Measurements from ENCODE around the gene FAM13C.
A peak's percentile ranks its signal among the peaks of the same experiment; 100 is the strongest.

FAM13C gene

DNA sequence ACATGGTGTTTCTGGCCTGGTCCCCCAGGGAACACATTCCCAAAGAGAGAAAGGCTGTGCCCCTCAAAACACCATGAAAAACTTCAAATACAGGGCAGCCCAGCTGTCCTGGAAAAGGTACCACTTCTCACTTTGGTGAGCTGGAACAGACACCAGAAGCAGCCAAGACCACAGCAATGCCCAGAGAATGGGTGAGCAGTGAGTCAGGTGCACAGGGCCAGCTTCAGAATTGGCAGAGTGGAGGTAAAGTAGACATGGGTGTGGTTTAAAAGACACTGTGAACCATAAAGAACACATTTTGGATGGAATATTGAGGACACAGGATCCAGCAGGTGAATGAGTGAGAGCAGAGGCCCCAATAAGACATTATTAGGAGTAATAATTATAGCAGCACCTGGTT lies 51.3 kb downstream of the FAM13C start:
- H3K27ac ChIP-seq: peak overlapping the region; percentile 62 to 64
- TF ChIP-seq, protein P1, sequence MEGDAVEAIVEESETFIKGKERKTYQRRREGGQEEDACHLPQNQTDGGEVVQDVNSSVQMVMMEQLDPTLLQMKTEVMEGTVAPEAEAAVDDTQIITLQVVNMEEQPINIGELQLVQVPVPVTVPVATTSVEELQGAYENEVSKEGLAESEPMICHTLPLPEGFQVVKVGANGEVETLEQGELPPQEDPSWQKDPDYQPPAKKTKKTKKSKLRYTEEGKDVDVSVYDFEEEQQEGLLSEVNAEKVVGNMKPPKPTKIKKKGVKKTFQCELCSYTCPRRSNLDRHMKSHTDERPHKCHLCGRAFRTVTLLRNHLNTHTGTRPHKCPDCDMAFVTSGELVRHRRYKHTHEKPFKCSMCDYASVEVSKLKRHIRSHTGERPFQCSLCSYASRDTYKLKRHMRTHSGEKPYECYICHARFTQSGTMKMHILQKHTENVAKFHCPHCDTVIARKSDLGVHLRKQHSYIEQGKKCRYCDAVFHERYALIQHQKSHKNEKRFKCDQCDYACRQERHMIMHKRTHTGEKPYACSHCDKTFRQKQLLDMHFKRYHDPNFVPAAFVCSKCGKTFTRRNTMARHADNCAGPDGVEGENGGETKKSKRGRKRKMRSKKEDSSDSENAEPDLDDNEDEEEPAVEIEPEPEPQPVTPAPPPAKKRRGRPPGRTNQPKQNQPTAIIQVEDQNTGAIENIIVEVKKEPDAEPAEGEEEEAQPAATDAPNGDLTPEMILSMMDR (IDR thresholded peaks at IDR 0.05): no peak
- intact Hi-C loops (cut with DNase I; ENCODE audit: low total_unique reads): no loop called here
- no peaks in the 10 kb centered on the region for H3K36me3 ChIP-seq
- peaks cover 0 to 67% (median 32%) of the 10 kb centered on the region in 4 donors for H3K4me1 ChIP-seq
- H3K4me3 ChIP-seq: no peak overlapping the region
- H3K27me3 ChIP-seq: no peaks in the 10 kb centered on the region
- H3K9me3 ChIP-seq: no peaks in the 10 kb centered on the region
- no peak for DNase-seq

DNA sequence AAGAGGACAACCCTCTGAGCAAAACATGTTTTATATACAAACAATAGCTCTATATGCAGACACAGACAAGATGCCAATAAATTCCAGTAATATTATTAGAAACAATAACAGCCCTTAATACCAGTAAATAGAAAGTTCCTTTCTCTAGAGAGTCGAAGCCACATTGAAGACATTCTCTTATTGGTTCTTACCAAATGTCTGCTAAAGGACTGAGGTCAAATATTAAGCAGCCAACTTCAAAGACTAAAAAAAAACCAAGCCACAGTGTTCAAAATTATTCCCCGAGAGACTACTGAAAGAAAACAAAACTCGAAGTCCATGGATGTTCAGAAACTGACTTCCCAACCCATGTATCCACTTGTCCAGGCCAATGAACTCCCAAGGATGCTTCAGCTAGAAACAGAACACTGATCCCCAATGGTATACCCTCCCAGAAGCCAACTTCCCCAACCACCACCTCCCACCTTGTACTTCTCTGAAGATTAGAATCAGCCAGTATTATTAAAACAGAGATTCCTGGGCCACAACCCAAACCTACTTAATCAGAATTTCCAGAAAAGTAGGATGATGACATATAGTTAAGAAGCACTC lies 51.9 kb downstream of the FAM13C start:
- intact Hi-C loops (cut with DNase I; ENCODE audit: low total_unique reads): no loop called here
- TF ChIP-seq, protein P1 (IDR thresholded peaks at IDR 0.05): no peak
- H3K4me3 ChIP-seq: no peak overlapping the region
- H3K4me1 ChIP-seq: peaks cover 0 to 61% (median 29%) of the 10 kb centered on the region in 4 donors
- no peaks in the 10 kb centered on the region for H3K27me3 ChIP-seq
- no peak for DNase-seq
- H3K27ac ChIP-seq: peak overlapping the region; percentile 62 to 64
- H3K36me3 ChIP-seq: no peaks in the 10 kb centered on the region
- H3K9me3 ChIP-seq: no peaks in the 10 kb centered on the region

DNA sequence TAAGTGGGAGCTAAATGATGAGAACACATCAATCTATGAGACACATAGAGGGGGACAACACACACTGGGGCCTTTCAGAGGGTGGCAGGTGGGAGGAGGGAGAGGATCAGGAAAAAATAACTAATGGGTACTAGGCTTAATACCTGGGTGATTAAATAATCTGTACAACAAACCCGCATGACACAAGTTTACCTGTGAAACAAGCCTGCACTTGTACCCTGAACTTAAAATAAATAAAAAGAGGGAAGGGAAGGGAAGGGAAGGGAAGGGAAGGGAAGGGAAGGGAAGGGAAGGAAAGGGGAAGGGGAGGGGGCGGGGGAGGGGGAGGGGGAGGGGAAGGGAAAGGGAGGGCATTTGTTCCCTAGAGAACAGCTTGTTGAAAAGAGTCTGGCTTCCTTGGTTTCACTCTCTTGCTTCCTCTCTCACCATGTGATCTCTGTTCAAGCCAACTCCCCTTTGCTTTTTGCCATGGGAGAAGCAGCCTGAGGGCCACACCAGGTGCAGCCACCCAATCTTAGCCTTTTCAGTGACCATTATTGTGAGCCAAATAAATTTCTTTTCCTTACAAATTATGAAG lies 57.7 kb downstream of the FAM13C start:
- Histone ChIP-seq H3K36me3 (no peaks in the 10 kb centered on the region), H3K4me3 (no peak overlapping the region), H3K27me3 (no peaks in the 10 kb centered on the region), H3K4me1 (peaks cover 0 to 24% (median 7%) of the 10 kb centered on the region in 4 donors), H3K27ac (no peak overlapping the region), H3K9me3 (no peaks in the 10 kb centered on the region)
- intact Hi-C loops (cut with DNase I; ENCODE audit: low total_unique reads): no loop called here
- TF ChIP-seq, protein P1 (IDR thresholded peaks at IDR 0.05): no peak
- DNase-seq: no peak

DNA sequence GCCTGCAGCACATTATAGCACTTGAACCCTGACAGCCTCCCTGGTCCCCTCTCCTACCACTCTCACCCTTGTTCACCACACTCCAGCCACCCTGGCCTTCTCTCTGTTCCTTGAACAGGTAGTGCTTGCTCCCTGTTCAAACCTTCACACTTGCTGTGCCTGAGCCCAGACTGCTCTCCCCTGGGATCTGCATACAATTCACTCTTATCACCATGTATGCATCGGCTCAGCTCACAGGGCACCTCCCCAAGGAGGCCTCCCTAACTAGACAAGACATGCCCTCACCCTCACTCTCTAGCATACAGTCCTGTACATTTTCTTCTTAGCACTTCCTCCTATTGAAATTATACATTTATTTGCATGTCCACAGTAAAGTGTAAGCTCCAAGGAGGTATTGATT lies 59.3 kb downstream of the FAM13C start:
- intact Hi-C loops (cut with DNase I; ENCODE audit: low total_unique reads): no loop called here
- no peak for DNase-seq
- H3K36me3 ChIP-seq: no peaks in the 10 kb centered on the region
- H3K27ac ChIP-seq: no peak overlapping the region
- peaks cover 0 to 8% (median 3%) of the 10 kb centered on the region in 4 donors for H3K4me1 ChIP-seq
- H3K27me3 ChIP-seq: no peaks in the 10 kb centered on the region
- TF ChIP-seq, protein P1 (IDR thresholded peaks at IDR 0.05): no peak
- no peaks in the 10 kb centered on the region for H3K9me3 ChIP-seq
- no peak overlapping the region for H3K4me3 ChIP-seq

DNA sequence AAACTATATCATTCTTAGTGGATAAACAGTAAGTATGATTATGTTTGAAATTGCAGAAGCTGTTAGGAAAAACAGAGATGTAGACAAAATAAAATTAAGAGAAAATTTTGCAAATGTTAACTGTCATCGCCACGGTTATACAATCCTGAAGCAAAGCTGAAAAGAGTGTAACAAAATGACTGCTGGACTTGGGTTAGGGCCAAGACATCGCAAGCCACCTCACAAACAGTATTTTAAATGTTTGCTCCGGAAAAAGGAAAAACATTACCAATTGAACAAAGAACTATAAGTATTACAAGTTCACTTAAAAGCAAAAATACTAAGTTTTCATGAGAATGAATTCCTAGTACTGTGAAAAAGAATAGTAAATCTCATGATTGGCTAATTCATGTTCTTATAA lies 60.0 kb downstream of the FAM13C start:
- H3K36me3 ChIP-seq: no peaks in the 10 kb centered on the region
- no peaks in the 10 kb centered on the region for H3K9me3 ChIP-seq
- H3K4me3 ChIP-seq: no peak overlapping the region
- TF ChIP-seq, protein P1 (IDR thresholded peaks at IDR 0.05): no peak
- no peak overlapping the region for H3K27ac ChIP-seq
- peaks cover 0 to 6% (median under 1%) of the 10 kb centered on the region in 4 donors for H3K4me1 ChIP-seq
- no peaks in the 10 kb centered on the region for H3K27me3 ChIP-seq
- intact Hi-C loops (cut with DNase I; ENCODE audit: low total_unique reads): no loop called here
- no peak for DNase-seq
